GM12878 (cell line): Measurements from ENCODE around the gene EIF2B5. TPM values are rescaled to one million over a fixed set of nuclear protein-coding genes. Genes with fewer than 3 reads are reported as not detected.

Experiments
- ATAC-seq: fragments of 200-7000 bp; cut with Tn5 transposase; 3 replicates; pipeline ENCODE4 v1.9.1; 2020; ENCODE audit warnings: mild to moderate bottlenecking, moderate library complexity
- BruUV-seq: library from RNA; stranded (reverse); fragments of 400-500 nt; replicated peaks from 2 replicates; lab custom pipeline; 2021; lab: Mats Ljungman, UMichigan
- CTCF ChIA-PET: fragments of 300-600 bp; sonication (Branson Sonifier 250); formaldehyde crosslinking; extraction: SDS; loops from one replicate; lab custom pipeline; 2021; ENCODE audit warnings: inconsistent platforms; lab: Yijun Ruan, JAX
- POLR2A ChIA-PET: fragments of 350-600 bp; formaldehyde crosslinking; extraction: SDS; loops from one replicate; lab custom pipeline; 2021; ENCODE audit warnings: inconsistent platforms; lab: Charles Lee
- RAD21 ChIA-PET: fragments of 300-600 bp; sonication (Branson Sonifier 250); formaldehyde crosslinking; loops from one replicate; lab custom pipeline; 2023; ENCODE audit warnings: antibody characterized with exemption; ENCODE audit not compliant: unreplicated experiment; lab: Charles Lee
- SMC1A ChIA-PET: fragments of 300-600 bp; sonication (Branson Sonifier 250); formaldehyde crosslinking; loops from one replicate; lab custom pipeline; 2023; ENCODE audit not compliant: unreplicated experiment, uncharacterized antibody; lab: Charles Lee
- DNase-seq: peaks from one replicate; pipeline ENCODE4 v3.0.0-alpha.2; 2011; ENCODE audit warnings: low read depth, low spot score
- FAIRE-seq: peaks from 3 replicates; lab custom pipeline; 2011; peaks lifted over from hg19 to GRCh38; lab: Jason Lieb, UNC
- H2AFZ ChIP-seq: 2 replicates; pipeline ENCODE4 v1.6.0; 2011; ENCODE audit warnings: low read depth, low read length, control low read depth; ENCODE audit not compliant: control insufficient read depth
- H3K27ac ChIP-seq: 2 replicates; pipeline ENCODE4 v1.5.1; 2011; ENCODE audit warnings: control low read depth; ENCODE audit not compliant: control insufficient read depth, insufficient read depth
- H3K27me3 ChIP-seq, 2 experiments: replicated peaks in 1 of 2; 2 replicates each; pipeline versions ENCODE4 v1.6.0 to v1.6.1; 2011; ENCODE audit warnings: low read length in 1 of 2; ENCODE audit not compliant: control insufficient read depth in 2 of 2, insufficient read depth in 2 of 2
- H3K36me3 ChIP-seq, 2 experiments: 2 replicates each; pipeline ENCODE4 v1.5.1; 2011; ENCODE audit warnings: low read length in 1 of 2; ENCODE audit not compliant: control insufficient read depth in 2 of 2, insufficient read depth in 2 of 2
- H3K4me1 ChIP-seq: 2 replicates; pipeline ENCODE4 v1.6.1; 2011; ENCODE audit warnings: mild to moderate bottlenecking, low read length, moderate library complexity, mixed read lengths; ENCODE audit not compliant: control insufficient read depth, insufficient read depth
- H3K4me2 ChIP-seq: 2 replicates; pipeline ENCODE4 v1.6.0; 2011; ENCODE audit warnings: control low read depth; ENCODE audit not compliant: control insufficient read depth, insufficient read depth
- H3K4me3 ChIP-seq: fragments of 200-600 bp; sonication (generic); 2 replicates; pipeline ENCODE4 v1.5.1; 2016
- H3K79me2 ChIP-seq: 2 replicates; pipeline ENCODE4 v1.6.0; 2011; ENCODE audit warnings: low read length; ENCODE audit not compliant: control insufficient read depth, insufficient read depth
- H3K9ac ChIP-seq: 2 replicates; pipeline ENCODE4 v1.8.0; 2011; ENCODE audit warnings: low read length, control low read depth, mixed read lengths; ENCODE audit not compliant: control insufficient read depth, insufficient read depth
- H3K9me3 ChIP-seq: replicated peaks from 3 replicates; pipeline ENCODE4 v1.5.1; 2011; ENCODE audit warnings: mild to moderate bottlenecking, low read length; ENCODE audit not compliant: control insufficient read depth, insufficient read depth
- H4K20me1 ChIP-seq: 2 replicates; pipeline ENCODE4 v1.6.0; 2011; ENCODE audit not compliant: control insufficient read depth, insufficient read depth
- BCL11A ChIP-seq: IDR thresholded peaks from 2 replicates; pipeline ENCODE4 v1.6.1; 2011; ENCODE audit warnings: low read depth, low read length
- CHD2 ChIP-seq: IDR thresholded peaks from 2 replicates; pipeline ENCODE4 v1.6.1; 2011; ENCODE audit warnings: low read depth, low read length, improper control_type of control experiment, borderline replicate concordance
- ESRRA ChIP-seq: IDR thresholded peaks from 2 replicates; pipeline ENCODE4 v1.6.1; 2012; ENCODE audit warnings: mild to moderate bottlenecking, low read length, improper control_type of control experiment
- HCFC1 ChIP-seq: fragments of 150-350 bp; IDR thresholded peaks from 2 replicates; pipeline ENCODE4 v1.6.1; 2014; ENCODE audit warnings: low read length
- IRF4 ChIP-seq: IDR thresholded peaks from 2 replicates; pipeline ENCODE4 v1.6.1; 2011; ENCODE audit warnings: low read depth, low read length
- MYC ChIP-seq: IDR thresholded peaks from 2 replicates; pipeline ENCODE4 v1.6.1; 2011; ENCODE audit warnings: mild to moderate bottlenecking, low read length, moderate library complexity, inconsistent platforms; ENCODE audit not compliant: insufficient read depth, insufficient replicate concordance, insufficient read length, severe bottlenecking
- PML ChIP-seq: IDR thresholded peaks from 2 replicates; pipeline ENCODE4 v1.6.1; 2012; ENCODE audit warnings: low read length, inconsistent platforms
- POLR2A ChIP-seq: IDR thresholded peaks from 2 replicates; pipeline ENCODE4 v1.6.1; 2011; ENCODE audit warnings: low read depth, mild to moderate bottlenecking, low read length
- POU2F2 ChIP-seq: IDR thresholded peaks from 3 replicates; pipeline ENCODE4 v1.6.1; 2011; ENCODE audit warnings: low read depth, mild to moderate bottlenecking, low read length, borderline replicate concordance
- RAD51 ChIP-seq: fragments of 450-650 bp; IDR thresholded peaks from 2 replicates; pipeline ENCODE4 v1.6.1; 2016; ENCODE audit warnings: moderate library complexity, mild to moderate bottlenecking, inconsistent platforms
- WRNIP1 ChIP-seq: IDR thresholded peaks from 2 replicates; pipeline ENCODE4 v1.6.1; 2011; ENCODE audit warnings: low read depth, low read length, improper control_type of control experiment, borderline replicate concordance
- ZNF24 ChIP-seq: fragments of 450-650 bp; IDR thresholded peaks from 2 replicates; pipeline ENCODE4 v1.6.1; 2017; ENCODE audit warnings: antibody characterized with exemption, mild to moderate bottlenecking
- ZZZ3 ChIP-seq: IDR thresholded peaks from 2 replicates; pipeline ENCODE4 v1.6.1; 2011; ENCODE audit warnings: low read depth; ENCODE audit not compliant: control insufficient read depth, insufficient read length
- WGBS: methylation state at CpG from one replicate; pipeline ENCODE4 v1.1.6; 2016; ENCODE audit warnings: low lambda C conversion rate; ENCODE audit not compliant: insufficient replicate concordance, insufficient coverage; ENCODE audit errors: missing lambda C conversion rate; 5-methylcytosine and 5-hydroxymethylcytosine counted together
- in situ Hi-C: fragments of 300-500 bp; cut with MboI; formaldehyde crosslinking; loops from 9 replicates; pipeline ENCODE4 v1.14.3; 2018; ENCODE audit warnings: mixed read lengths
- intact Hi-C: fragments of 100-400 bp; cut with micrococcal nuclease; formaldehyde crosslinking; loops from one replicate; pipeline ENCODE4 v1.14.2; 2022; ENCODE audit not compliant: unreplicated experiment
- polyA plus RNA-seq, 11 experiments: library from polyadenylated mRNA; depleted of rRNA in 4 of 11; unstranded in 6 of 11; stranded (reverse) in 5 of 11; fragments of >200 nt; fragmentation: Nextera tagmentation in 4 of 11; fragmentation: Illumina TruSeq in 1 of 11; extraction: Ambion mirVana in 4 of 11; extraction: Trizol in 1 of 11; gene quantifications; 1 replicate in 1 of 11; 2 replicates in 10 of 11; pipeline versions ENCODE4 v1.2.1 to v1.2.3, GENCODE V29; 2011 to 2016; ENCODE audit warnings: inconsistent platforms in 2 of 11, missing spikeins in 2 of 11, low read depth in 1 of 11
- total RNA-seq, 4 experiments: library from RNA; depleted of rRNA in 3 of 4; stranded (reverse); fragments of >200 nt in 3 of 4; fragmentation: Illumina TruSeq in 1 of 4; extraction: Trizol in 1 of 4; gene quantifications; 2 replicates each; pipeline versions ENCODE4 v1.2.1 to v1.2.3, GENCODE V29; 2013 to 2021
- TF ChIP-seq, protein P1 (sequence below): fragments of 450-650 bp; IDR thresholded peaks from 2 replicates; pipeline ENCODE4 v1.6.1; 2014; ENCODE audit warnings: mild to moderate bottlenecking
- TF ChIP-seq, protein P2 (sequence below): fragments of 150-350 bp; IDR thresholded peaks from 2 replicates; pipeline ENCODE4 v1.6.1; 2016; ENCODE audit warnings: low read depth, low read length

The EIF2B5 gene
- total and polyA plus RNA-seq, 10 of the 15 experiments (the other 5 are each of a cell fraction or from before 2014, with no cell fraction given): 13.7 to 82.7 (median 52.2) TPM

DNA sequence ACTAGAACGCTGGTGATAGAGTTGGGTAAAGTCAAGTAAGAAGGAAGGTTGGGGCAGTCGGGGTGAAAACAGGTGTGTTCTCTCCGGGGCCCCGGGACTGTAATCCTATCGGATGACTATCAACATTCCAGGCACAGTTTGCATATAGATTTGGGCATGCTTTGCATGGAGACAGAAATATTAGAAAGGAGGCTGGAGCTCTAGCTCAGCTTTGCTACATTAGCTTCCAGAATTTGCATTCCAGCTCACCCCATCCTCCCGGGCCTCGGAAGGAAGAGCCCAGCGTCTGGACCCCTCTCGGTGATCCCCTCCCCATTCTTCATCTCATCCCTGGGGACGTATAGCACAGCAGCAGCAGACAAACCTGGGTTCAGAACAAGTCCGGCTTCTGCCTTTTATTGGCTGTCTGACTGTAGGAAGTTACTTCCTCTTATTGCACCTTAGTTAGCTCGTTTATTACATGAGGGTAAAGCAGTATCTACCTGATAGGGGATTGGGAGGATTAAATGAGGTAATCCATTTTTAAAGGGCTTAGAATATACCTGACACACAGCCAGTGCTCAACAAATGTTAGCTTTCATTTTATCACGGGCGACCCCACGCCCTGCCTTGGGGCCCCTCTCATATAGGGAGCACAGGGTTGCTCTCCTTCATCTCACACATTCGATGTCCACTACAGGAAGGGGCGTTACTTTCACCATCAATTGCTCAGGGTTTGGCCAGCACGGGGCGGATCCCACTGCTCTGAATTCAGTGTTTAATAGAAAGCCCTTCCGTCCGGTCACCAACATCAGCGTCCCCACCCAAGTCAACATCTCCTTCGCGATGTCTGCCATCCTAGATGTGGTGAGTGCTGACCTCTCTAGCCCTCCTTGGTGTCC, 35.1 kb upstream of the EIF2B5 start:
- no TSS peak for BruUV-seq
- ChIA-PET CTCF (interaction anchor here (0.6 kb wide), 1 partner anchor 333 kb away, joined by 3 read pairs; no protein-coding TSS in a partner anchor), SMC1A (interaction anchor here (0.6 kb wide), 1 partner anchor 438 kb away, joined by 3 read pairs; no protein-coding TSS in a partner anchor), POLR2A (interaction anchor here (0.6 kb wide), 1 partner anchor 1495 kb away, joined by 5 read pairs; no protein-coding TSS in a partner anchor), RAD21 (interaction anchor here (0.5 kb wide), 1 partner anchor 131 kb away, joined by 3 read pairs; no protein-coding TSS in a partner anchor)
- Histone ChIP-seq H4K20me1 (no peaks in the 10 kb centered on the region), H3K36me3 (no peaks in the 10 kb centered on the region), H3K79me2 (no peaks in the 10 kb centered on the region), H3K4me3 (no peak overlapping the region), H3K4me2 (no peak overlapping the region), H3K9ac (no peak overlapping the region), H3K27me3 (no peaks in the 10 kb centered on the region), H3K27ac (no peak overlapping the region), H2AFZ (no peak overlapping the region), H3K9me3 (no peaks in the 10 kb centered on the region), H3K4me1 (no peaks in the 10 kb centered on the region)
- DNase-seq: no peak
- intact Hi-C loops (no loop called here), in situ Hi-C loops (no loop called here)
- FAIRE-seq: no peak
- ATAC-seq: no peak; the same call in 2 of the 3 replicates
- no peak for TF ChIP-seq IRF4
- no peak for TF ChIP-seq ZNF24
- TF ChIP-seq, protein P1, sequence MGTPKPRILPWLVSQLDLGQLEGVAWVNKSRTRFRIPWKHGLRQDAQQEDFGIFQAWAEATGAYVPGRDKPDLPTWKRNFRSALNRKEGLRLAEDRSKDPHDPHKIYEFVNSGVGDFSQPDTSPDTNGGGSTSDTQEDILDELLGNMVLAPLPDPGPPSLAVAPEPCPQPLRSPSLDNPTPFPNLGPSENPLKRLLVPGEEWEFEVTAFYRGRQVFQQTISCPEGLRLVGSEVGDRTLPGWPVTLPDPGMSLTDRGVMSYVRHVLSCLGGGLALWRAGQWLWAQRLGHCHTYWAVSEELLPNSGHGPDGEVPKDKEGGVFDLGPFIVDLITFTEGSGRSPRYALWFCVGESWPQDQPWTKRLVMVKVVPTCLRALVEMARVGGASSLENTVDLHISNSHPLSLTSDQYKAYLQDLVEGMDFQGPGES: no peak
- no peak for TF ChIP-seq WRNIP1
- TF ChIP-seq PML: no peak
- no peak for TF ChIP-seq CHD2
- no peak for TF ChIP-seq ESRRA
- TF ChIP-seq HCFC1: no peak
- TF ChIP-seq POLR2A: no peak
- no peak for TF ChIP-seq RAD51
- no peak for TF ChIP-seq BCL11A
- TF ChIP-seq POU2F2: no peak
- TF ChIP-seq, protein P2, sequence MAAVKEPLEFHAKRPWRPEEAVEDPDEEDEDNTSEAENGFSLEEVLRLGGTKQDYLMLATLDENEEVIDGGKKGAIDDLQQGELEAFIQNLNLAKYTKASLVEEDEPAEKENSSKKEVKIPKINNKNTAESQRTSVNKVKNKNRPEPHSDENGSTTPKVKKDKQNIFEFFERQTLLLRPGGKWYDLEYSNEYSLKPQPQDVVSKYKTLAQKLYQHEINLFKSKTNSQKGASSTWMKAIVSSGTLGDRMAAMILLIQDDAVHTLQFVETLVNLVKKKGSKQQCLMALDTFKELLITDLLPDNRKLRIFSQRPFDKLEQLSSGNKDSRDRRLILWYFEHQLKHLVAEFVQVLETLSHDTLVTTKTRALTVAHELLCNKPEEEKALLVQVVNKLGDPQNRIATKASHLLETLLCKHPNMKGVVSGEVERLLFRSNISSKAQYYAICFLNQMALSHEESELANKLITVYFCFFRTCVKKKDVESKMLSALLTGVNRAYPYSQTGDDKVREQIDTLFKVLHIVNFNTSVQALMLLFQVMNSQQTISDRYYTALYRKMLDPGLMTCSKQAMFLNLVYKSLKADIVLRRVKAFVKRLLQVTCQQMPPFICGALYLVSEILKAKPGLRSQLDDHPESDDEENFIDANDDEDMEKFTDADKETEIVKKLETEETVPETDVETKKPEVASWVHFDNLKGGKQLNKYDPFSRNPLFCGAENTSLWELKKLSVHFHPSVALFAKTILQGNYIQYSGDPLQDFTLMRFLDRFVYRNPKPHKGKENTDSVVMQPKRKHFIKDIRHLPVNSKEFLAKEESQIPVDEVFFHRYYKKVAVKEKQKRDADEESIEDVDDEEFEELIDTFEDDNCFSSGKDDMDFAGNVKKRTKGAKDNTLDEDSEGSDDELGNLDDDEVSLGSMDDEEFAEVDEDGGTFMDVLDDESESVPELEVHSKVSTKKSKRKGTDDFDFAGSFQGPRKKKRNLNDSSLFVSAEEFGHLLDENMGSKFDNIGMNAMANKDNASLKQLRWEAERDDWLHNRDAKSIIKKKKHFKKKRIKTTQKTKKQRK: no peak
- TF ChIP-seq ZZZ3: no peak
- TF ChIP-seq MYC: no peak
- WGBS: 34% methylated on average over 24 of the region's 24 CpGs
